ENCODE measurements around the gene GARRE1. TPM values are rescaled to one million over a fixed set of nuclear protein-coding genes. Genes with fewer than 3 reads are reported as not detected.

Gene GARRE1
- total and polyA plus RNA-seq, 4 donors = 4.0 to 13.7 (median 9.0) TPM

DNA sequence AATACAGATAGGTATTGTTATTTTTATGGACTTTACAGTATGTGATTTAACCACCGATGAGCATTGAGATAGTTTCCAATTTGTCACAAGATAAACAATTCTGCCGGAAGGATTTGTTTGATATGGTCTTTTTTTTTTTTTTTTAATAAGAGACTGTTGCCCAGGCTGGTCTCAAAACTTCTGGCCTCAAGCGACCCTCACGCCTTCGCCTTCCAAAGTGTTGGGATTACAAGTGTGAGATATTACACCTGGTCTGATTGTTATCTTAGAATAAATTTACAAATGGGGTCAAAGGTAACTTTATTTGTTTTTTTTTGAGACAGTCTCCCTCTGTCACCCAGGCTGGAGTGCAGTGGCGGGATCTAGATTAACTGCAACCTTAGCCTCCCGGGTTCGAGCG lies 1.2 kb downstream of the GARRE1 start:
- H3K27me3 ChIP-seq (ENCODE audit: control insufficient read depth in 4 of 4, insufficient read depth in 4 of 4, low read length in 3 of 4) = no peaks in the 10 kb centered on the region
- H3K9me3 ChIP-seq (ENCODE audit: control insufficient read depth in 4 of 4, low read length in 3 of 4) = no peaks in the 10 kb centered on the region
- peak overlapping the region; percentile 63 to 93 (median 72) for H3K4me3 ChIP-seq (ENCODE audit: low read depth in 1 of 3, low read length in 3 of 3)
- WGBS = 20% methylated on average over 9 of the region's 9 CpGs
- H3K9ac ChIP-seq (ENCODE audit: low read depth in 1 of 2, low read length in 2 of 2) = peak overlapping the region; percentile 36 to 74
- peaks cover 6 to 26% (median 22%) of the 10 kb centered on the region in 4 donors for H3K4me1 ChIP-seq (ENCODE audit: control insufficient read depth in 4 of 4, insufficient read depth in 4 of 4, low read length in 3 of 4)
- no peaks in the 10 kb centered on the region for H3K36me3 ChIP-seq (ENCODE audit: control insufficient read depth in 4 of 4, insufficient read depth in 3 of 4, low read depth in 1 of 4, low read length in 3 of 4)
- no peak for TF ChIP-seq YY1 (IDR thresholded peaks at IDR 0.05)
- TF ChIP-seq, protein P1, sequence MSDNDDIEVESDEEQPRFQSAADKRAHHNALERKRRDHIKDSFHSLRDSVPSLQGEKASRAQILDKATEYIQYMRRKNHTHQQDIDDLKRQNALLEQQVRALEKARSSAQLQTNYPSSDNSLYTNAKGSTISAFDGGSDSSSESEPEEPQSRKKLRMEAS (IDR thresholded peaks at IDR 0.05) = no peak
- no peak for TF ChIP-seq HNF4A (conservative IDR thresholded peaks at IDR 0.05)
- TF ChIP-seq, protein P2, sequence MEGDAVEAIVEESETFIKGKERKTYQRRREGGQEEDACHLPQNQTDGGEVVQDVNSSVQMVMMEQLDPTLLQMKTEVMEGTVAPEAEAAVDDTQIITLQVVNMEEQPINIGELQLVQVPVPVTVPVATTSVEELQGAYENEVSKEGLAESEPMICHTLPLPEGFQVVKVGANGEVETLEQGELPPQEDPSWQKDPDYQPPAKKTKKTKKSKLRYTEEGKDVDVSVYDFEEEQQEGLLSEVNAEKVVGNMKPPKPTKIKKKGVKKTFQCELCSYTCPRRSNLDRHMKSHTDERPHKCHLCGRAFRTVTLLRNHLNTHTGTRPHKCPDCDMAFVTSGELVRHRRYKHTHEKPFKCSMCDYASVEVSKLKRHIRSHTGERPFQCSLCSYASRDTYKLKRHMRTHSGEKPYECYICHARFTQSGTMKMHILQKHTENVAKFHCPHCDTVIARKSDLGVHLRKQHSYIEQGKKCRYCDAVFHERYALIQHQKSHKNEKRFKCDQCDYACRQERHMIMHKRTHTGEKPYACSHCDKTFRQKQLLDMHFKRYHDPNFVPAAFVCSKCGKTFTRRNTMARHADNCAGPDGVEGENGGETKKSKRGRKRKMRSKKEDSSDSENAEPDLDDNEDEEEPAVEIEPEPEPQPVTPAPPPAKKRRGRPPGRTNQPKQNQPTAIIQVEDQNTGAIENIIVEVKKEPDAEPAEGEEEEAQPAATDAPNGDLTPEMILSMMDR (IDR thresholded peaks at IDR 0.05; ENCODE audit: low read depth, low read length, missing input control) = no peak
- no peak for TF ChIP-seq RXRA (IDR thresholded peaks at IDR 0.05)
- TF ChIP-seq, protein P3, sequence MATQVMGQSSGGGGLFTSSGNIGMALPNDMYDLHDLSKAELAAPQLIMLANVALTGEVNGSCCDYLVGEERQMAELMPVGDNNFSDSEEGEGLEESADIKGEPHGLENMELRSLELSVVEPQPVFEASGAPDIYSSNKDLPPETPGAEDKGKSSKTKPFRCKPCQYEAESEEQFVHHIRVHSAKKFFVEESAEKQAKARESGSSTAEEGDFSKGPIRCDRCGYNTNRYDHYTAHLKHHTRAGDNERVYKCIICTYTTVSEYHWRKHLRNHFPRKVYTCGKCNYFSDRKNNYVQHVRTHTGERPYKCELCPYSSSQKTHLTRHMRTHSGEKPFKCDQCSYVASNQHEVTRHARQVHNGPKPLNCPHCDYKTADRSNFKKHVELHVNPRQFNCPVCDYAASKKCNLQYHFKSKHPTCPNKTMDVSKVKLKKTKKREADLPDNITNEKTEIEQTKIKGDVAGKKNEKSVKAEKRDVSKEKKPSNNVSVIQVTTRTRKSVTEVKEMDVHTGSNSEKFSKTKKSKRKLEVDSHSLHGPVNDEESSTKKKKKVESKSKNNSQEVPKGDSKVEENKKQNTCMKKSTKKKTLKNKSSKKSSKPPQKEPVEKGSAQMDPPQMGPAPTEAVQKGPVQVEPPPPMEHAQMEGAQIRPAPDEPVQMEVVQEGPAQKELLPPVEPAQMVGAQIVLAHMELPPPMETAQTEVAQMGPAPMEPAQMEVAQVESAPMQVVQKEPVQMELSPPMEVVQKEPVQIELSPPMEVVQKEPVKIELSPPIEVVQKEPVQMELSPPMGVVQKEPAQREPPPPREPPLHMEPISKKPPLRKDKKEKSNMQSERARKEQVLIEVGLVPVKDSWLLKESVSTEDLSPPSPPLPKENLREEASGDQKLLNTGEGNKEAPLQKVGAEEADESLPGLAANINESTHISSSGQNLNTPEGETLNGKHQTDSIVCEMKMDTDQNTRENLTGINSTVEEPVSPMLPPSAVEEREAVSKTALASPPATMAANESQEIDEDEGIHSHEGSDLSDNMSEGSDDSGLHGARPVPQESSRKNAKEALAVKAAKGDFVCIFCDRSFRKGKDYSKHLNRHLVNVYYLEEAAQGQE (IDR thresholded peaks at IDR 0.05) = no peak
- no peak for TF ChIP-seq GABPA (IDR thresholded peaks at IDR 0.05 in 1 of 2, conservative IDR thresholded peaks at IDR 0.05 in 1 of 2)
- no peak for TF ChIP-seq RAD21 (IDR thresholded peaks at IDR 0.05)
- DNase-seq (ENCODE audit: low spot score) = no peak
- H3K27ac ChIP-seq (ENCODE audit: low read depth in 1 of 2, low read length in 2 of 2) = peak overlapping the region; percentile 73 to 74

DNA sequence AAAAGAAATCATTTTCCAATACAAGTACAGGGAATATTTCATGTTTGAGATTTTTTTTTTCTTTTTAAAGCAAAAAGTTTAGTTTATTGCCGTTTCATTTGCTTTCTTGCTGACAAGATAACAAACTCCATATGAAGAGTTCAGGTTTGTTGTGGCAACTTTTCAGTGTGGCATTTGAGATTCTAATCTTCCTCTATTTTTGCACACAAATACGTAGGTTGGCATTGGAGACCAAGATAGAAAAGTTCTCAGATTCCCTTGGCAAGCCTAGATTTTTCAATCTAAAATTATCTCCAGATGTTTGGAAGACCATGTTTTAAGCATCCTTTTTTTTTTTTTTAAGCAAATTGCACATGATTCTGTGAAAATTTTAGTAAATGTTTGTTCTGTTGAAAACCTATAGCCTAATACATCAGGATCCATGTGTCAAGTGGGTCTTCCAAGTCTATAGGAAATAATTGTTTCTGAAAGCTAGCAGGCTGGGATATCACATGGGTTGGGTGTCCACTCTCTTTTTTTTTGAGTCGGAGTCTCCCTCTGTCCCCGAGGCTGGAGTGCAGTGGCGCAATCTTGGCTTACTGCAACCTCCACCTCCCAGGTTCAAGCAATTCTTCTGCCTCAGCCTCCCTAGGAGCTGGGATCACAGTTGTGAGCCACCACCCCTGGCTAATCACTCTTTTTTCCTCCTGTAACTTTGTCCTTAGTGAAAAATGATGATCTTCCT lies 2.6 kb downstream of the GARRE1 start:
- no peak for DNase-seq (ENCODE audit: low spot score)
- Histone ChIP-seq H3K27ac (ENCODE audit: low read depth in 1 of 2, low read length in 2 of 2) (peak overlapping the region; percentile 11 to 41), H3K9ac (ENCODE audit: low read depth in 1 of 2, low read length in 2 of 2) (no peak overlapping the region), H3K4me1 (ENCODE audit: control insufficient read depth in 4 of 4, insufficient read depth in 4 of 4, low read length in 3 of 4) (peaks cover 6 to 26% (median 22%) of the 10 kb centered on the region in 4 donors), H3K9me3 (ENCODE audit: control insufficient read depth in 4 of 4, low read length in 3 of 4) (no peaks in the 10 kb centered on the region), H3K36me3 (ENCODE audit: control insufficient read depth in 4 of 4, insufficient read depth in 3 of 4, low read depth in 1 of 4, low read length in 3 of 4) (no peaks in the 10 kb centered on the region), H3K4me3 (ENCODE audit: low read depth in 1 of 3, low read length in 3 of 3) (no peak overlapping the region), H3K27me3 (ENCODE audit: control insufficient read depth in 4 of 4, insufficient read depth in 4 of 4, low read length in 3 of 4) (no peaks in the 10 kb centered on the region)
- TF ChIP-seq RXRA (IDR thresholded peaks at IDR 0.05) = peak in 1 of 2 donors; percentile 7
- no peak for TF ChIP-seq RAD21 (IDR thresholded peaks at IDR 0.05)
- TF ChIP-seq HNF4A (conservative IDR thresholded peaks at IDR 0.05) = peak; percentile 59 to 60
- peak; percentile 12 for TF ChIP-seq HNF4G (IDR thresholded peaks at IDR 0.05)
- TF ChIP-seq, protein P4, sequence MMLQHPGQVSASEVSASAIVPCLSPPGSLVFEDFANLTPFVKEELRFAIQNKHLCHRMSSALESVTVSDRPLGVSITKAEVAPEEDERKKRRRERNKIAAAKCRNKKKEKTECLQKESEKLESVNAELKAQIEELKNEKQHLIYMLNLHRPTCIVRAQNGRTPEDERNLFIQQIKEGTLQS (IDR thresholded peaks at IDR 0.05) = no peak
- 39% methylated on average over 5 of the region's 5 CpGs for WGBS
